Measurements from ENCODE around the gene IER5. TPM values are rescaled to one million over a fixed set of nuclear protein-coding genes. Genes with fewer than 3 reads are reported as not detected.

The IER5 gene
- polyA plus RNA-seq, 1 donor from 2014 or later = 31.0 TPM

DNA sequence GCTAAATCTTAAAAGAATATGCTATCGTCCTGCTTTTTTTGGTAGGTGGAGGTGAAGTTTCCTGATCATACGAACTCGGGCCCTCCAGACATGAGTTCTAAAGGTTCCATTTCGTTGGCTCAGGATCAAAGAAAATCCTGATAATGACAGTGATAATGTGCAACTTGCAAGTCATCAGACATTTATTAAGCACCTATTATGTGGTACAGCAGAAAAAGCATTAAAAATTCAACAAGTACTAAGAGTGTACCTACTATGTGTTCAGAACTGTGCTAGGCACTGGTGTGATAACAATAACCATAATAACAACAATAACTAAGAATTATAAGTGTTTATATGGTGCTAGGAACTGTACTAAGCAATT, 3.9 kb upstream of the IER5 start:
- H3K4me3 Mint-ChIP-seq = peak overlapping the region in 2 of 4 donors; percentile 29 to 52

DNA sequence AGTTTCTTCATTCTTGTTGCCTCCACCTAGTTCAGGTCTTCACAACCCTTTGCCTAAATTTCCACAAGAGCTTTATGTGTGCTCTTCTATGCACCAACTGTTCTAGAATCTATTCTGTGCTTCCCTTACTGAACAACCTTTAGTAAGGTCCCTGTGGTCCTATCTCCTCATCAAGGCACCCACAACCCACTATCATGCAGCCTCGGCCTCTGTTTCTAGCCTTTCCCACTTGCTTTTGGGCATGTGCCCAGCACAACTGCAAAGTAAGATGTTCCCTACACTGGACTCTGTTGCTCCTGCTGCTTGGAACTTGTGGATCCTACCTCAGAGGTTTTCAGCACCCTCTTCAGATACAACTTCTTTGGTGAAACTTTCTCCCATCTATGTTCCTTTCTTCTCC, 2.4 kb upstream of the IER5 start:
- no peaks in the 10 kb centered on the region for H3K27me3 Mint-ChIP-seq
- peaks cover 13 to 24% (median 17%) of the 10 kb centered on the region in 3 donors for H3K4me1 Mint-ChIP-seq
- no peaks in the 10 kb centered on the region for H3K36me3 Mint-ChIP-seq
- no peak overlapping the region for H3K4me3 Mint-ChIP-seq
- no peaks in the 10 kb centered on the region for H3K9me3 Mint-ChIP-seq
- H3K27ac Mint-ChIP-seq = no peak overlapping the region

More for the DNA sequence above, 3.9 kb upstream of the IER5 start:
- Mint-ChIP-seq H3K27me3 (no peaks in the 10 kb centered on the region), H3K4me1 (peaks cover 13 to 24% (median 17%) of the 10 kb centered on the region in 3 donors), H3K27ac (peak overlapping the region in 1 of 3 donors; percentile 69), H3K36me3 (no peaks in the 10 kb centered on the region), H3K9me3 (no peaks in the 10 kb centered on the region)

DNA sequence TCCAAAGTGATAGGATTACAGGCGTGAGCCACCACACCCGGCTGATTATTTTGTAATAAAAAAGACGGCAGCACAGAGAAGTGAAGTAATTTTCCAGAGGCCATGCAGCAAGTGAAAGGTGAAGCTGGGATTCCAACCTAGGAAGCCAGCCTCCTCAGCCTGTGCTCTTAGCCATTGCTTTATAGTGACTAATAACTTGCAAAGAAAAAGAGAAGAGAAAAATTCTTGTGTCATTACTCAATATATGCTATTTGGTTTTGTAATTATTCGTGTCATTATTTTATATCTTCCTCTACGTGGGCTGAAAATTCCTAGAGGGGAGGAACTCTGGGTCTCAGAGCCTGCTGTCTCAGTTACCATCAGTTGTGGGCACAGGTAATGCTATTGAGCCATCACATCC, 1.6 kb upstream of the IER5 start:
- Mint-ChIP-seq H3K4me3 (peak overlapping the region in 3 of 4 donors; percentile 93 to 100 (median 100)), H3K27me3 (no peaks in the 10 kb centered on the region), H3K9me3 (no peaks in the 10 kb centered on the region), H3K36me3 (peaks cover 5% of the 10 kb centered on the region), H3K4me1 (peaks cover 21 to 32% (median 23%) of the 10 kb centered on the region in 3 donors), H3K27ac (peak overlapping the region; percentile 96 to 99 (median 99))

DNA sequence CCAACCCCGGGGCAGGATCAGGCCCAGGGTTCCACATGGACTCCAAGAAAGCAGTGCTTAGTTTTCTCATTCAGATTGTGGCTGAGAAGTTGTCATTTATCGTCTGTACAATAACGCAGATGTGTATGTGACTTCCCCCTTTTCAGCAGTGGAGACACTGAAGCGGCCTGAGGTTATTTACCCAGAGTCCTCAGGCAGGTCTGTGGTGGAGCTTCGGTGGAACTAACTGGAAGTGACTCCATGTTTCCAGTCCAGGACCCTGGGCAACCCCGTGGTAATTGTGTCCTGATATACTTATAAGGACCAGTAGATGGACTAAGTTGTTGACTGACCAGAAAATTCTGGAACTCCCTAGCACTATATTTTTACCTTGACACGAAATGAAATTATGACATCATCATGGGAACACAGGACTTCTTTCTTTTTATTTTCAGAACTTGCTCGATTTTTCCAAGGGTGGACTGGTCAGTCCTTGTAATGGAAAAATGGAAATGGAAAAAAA, 1.0 kb upstream of the IER5 start:
- Mint-ChIP-seq H3K27me3 (no peaks in the 10 kb centered on the region), H3K4me1 (peaks cover 25 to 36% (median 26%) of the 10 kb centered on the region in 3 donors), H3K4me3 (peak overlapping the region; percentile 93 to 100 (median 100)), H3K9me3 (no peaks in the 10 kb centered on the region), H3K27ac (peak overlapping the region; percentile 96 to 99 (median 99)), H3K36me3 (peaks cover 6% of the 10 kb centered on the region)

DNA sequence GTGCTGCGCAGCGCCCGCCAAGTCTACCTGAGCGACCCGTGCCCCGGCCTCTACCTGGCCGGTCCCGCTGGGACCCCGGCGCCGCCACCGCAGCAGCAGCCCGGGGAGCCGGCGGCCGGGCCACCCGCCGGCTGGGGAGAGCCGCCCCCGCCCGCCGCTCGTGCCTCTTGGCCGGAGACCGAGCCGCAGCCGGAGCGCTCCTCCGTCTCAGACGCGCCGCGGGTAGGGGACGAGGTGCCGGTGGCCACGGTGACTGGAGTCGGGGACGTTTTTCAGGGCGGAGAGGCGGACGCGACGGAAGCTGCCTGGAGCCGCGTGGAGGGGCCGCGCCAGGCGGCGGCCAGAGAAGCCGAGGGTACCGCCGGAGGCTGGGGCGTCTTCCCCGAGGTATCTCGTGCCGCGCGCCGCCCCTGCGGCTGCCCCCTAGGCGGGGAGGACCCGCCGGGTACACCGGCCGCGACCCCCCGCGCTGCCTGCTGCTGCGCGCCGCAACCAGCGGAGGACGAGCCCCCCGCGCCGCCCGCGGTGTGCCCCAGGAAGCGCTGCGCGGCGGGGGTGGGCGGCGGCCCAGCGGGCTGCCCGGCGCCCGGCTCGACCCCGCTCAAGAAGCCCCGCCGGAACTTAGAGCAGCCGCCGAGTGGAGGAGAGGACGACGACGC, 646 bp downstream of the IER5 start:
- Mint-ChIP-seq H3K4me1 (peaks cover 34 to 43% (median 37%) of the 10 kb centered on the region in 3 donors), H3K9me3 (no peaks in the 10 kb centered on the region), H3K36me3 (peaks cover 12% of the 10 kb centered on the region), H3K4me3 (peak overlapping the region; percentile 96 to 100 (median 100)), H3K27ac (peak overlapping the region; percentile 98 to 100 (median 99)), H3K27me3 (no peaks in the 10 kb centered on the region)

DNA sequence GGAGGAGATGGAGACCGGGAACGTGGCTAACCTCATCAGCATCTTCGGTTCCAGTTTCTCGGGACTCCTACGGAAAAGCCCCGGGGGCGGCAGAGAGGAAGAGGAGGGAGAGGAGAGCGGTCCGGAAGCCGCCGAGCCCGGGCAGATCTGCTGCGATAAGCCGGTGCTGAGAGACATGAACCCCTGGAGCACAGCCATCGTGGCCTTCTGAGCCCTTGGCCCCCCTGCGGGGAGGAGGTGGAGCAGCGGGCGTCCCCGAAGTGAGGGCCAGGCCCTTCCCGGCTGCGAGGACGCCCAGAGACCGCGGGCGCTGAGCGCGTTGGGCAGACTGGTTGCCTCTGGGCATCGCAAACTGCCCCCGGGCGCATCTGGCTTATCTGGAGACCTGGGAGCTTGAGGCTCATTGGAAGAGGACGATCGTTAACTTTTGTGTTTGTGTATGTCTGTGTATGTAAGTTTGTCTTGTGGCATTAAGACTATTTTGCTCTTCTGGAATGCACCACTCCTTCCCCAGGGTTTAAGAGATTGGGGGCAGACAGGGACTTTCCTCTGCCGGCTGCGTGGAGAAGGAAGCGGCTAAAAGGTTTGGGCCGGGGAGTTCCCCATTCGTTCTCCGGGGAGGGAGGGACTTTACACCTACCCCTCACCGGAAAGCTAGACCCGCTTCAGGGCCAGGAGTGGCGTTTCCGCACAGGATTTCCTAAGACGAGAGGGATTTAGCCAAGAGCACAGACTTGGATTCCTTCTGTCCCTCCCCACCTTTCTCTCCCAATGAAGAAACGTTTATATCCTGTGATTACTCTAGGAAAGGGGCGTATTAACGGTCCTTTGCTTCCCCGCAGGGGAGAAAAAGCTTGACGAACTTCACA, 1.4 kb downstream of the IER5 start:
- peaks cover 16% of the 10 kb centered on the region for H3K36me3 Mint-ChIP-seq

DNA sequence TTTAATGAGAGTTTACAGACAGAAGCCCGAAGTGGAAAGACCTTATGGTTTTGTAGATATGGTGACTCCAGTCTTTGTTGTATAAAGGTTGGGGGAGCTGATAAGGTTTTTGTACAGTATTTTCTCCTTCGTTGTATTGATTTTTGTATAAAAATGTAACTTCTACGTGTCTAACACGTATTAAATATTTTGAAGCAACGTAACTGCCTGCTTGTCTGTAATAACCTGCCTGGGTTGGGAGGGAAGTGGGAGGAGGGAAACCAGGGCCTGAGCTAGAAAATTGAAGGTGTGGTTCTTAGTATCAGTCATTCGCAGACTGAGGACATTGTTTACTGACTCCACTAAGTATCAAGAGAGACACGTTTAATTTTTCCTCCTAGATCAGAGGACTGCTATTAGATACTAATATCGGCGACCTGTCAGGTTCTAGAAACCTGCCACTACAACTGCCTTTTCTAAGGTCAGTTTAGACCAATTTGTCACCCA, 2.2 kb downstream of the IER5 start:
- peaks cover 36 to 43% (median 42%) of the 10 kb centered on the region in 3 donors for H3K4me1 Mint-ChIP-seq

More for the DNA sequence above, 1.4 kb downstream of the IER5 start:
- H3K4me1 Mint-ChIP-seq = peaks cover 33 to 42% (median 39%) of the 10 kb centered on the region in 3 donors
- no peaks in the 10 kb centered on the region for H3K27me3 Mint-ChIP-seq
- no peaks in the 10 kb centered on the region for H3K9me3 Mint-ChIP-seq
- peak overlapping the region; percentile 96 to 99 (median 98) for H3K4me3 Mint-ChIP-seq
- peak overlapping the region; percentile 98 to 100 (median 99) for H3K27ac Mint-ChIP-seq

DNA sequence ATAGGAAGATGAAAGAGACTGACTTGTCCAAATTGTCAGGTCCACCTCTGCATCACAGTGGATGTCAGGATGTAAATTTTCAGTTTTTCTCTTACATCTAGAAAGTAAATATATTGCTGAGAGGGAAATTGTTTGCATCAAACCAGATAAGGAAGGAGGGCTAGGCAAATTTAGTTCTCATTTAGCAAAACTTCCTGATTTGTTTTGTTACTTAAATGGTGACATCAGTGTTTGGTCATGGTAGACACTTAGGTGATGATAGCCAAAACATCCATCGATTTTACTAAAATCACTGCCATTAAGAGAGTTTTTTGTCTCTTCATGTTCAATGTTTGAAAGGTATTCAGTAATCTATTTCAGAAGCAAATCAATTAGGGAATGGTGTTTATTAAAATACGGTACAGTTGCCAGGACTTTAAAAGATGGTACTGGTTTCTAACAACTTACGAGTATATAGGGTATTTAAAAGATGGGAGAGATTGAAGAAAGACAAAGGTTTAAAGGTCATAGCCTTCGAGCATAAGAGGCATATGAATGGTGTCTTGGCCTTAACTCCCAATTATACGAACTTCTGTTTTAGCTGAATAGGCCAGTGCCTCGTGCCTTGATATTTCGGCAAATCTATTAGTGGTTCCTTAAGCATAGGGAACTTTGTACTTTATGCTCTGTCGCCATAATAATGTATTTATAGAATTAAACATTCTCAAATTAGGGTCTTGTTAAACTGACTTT, 3.0 kb downstream of the IER5 start:
- Mint-ChIP-seq H3K27me3 (no peaks in the 10 kb centered on the region), H3K9me3 (no peaks in the 10 kb centered on the region), H3K36me3 (peaks cover 19% of the 10 kb centered on the region), H3K27ac (peak overlapping the region; percentile 98 to 100 (median 99)), H3K4me3 (peak overlapping the region; percentile 96 to 99 (median 98)), H3K4me1 (peaks cover 40 to 43% (median 42%) of the 10 kb centered on the region in 3 donors)

More for the DNA sequence above, 2.2 kb downstream of the IER5 start:
- peak overlapping the region; percentile 96 to 99 (median 98) for H3K4me3 Mint-ChIP-seq
- H3K9me3 Mint-ChIP-seq = no peaks in the 10 kb centered on the region
- H3K27ac Mint-ChIP-seq = peak overlapping the region; percentile 98 to 100 (median 99)
- peaks cover 19% of the 10 kb centered on the region for H3K36me3 Mint-ChIP-seq
- H3K27me3 Mint-ChIP-seq = no peaks in the 10 kb centered on the region

DNA sequence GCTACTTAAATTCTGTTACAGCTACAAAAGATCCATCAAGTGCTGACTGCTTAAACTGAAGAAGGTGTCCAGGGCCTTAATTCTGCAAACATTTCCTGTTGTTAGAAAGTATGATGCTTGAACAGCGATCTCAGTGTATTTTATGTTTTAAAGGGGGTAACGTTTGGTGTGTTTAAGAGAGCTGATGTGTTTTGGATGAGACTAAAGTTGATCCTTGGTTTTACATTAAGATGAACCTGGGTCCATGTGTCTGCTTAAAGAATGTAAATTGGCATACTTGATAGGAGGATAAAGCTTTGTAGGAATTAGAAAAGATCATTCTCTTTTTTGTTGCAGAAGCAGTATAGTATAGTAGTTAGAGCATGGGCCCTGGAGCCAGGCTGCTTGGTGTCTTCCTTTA, 3.6 kb downstream of the IER5 start:
- H3K4me3 Mint-ChIP-seq = peak overlapping the region; percentile 59 to 96 (median 78)
- peaks cover 19% of the 10 kb centered on the region for H3K36me3 Mint-ChIP-seq
- no peaks in the 10 kb centered on the region for H3K27me3 Mint-ChIP-seq
- H3K9me3 Mint-ChIP-seq = no peaks in the 10 kb centered on the region
- peaks cover 41 to 42% (median 41%) of the 10 kb centered on the region in 3 donors for H3K4me1 Mint-ChIP-seq
- peak overlapping the region in 2 of 3 donors; percentile 27 to 98 for H3K27ac Mint-ChIP-seq

DNA sequence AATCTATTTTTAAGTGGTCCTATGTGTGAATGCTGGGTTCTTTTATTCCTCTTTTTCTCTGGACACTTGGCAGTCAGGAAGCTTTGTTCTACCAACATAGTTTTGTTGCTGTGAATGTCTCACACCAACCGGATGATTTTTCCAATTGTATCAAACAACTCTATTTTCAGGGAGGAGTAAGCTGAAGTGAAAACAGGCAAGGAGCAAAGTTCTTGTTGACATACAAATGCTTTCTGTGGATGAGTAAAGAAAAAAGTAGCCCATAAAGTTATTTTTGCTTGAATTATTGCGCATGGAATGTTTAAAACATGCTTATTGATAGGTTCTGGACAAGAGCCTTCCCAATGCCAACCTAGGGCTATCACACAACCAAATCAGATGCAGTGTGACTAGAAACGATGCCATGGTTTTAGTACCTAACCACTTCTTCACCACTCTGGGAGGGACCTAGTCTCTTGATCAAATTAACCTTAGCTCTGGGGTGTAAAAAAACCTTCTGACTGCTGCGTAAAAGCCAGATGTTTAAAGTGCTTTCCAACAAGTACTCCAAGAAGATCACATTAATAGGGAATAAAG, 4.5 kb downstream of the IER5 start:
- Mint-ChIP-seq H3K36me3 (peaks cover 19% of the 10 kb centered on the region), H3K4me3 (peak overlapping the region; percentile 9 to 96 (median 80)), H3K27ac (peak overlapping the region in 2 of 3 donors; percentile 41 to 98), H3K4me1 (peaks cover 32 to 35% (median 33%) of the 10 kb centered on the region in 3 donors), H3K27me3 (no peaks in the 10 kb centered on the region), H3K9me3 (no peaks in the 10 kb centered on the region)

DNA sequence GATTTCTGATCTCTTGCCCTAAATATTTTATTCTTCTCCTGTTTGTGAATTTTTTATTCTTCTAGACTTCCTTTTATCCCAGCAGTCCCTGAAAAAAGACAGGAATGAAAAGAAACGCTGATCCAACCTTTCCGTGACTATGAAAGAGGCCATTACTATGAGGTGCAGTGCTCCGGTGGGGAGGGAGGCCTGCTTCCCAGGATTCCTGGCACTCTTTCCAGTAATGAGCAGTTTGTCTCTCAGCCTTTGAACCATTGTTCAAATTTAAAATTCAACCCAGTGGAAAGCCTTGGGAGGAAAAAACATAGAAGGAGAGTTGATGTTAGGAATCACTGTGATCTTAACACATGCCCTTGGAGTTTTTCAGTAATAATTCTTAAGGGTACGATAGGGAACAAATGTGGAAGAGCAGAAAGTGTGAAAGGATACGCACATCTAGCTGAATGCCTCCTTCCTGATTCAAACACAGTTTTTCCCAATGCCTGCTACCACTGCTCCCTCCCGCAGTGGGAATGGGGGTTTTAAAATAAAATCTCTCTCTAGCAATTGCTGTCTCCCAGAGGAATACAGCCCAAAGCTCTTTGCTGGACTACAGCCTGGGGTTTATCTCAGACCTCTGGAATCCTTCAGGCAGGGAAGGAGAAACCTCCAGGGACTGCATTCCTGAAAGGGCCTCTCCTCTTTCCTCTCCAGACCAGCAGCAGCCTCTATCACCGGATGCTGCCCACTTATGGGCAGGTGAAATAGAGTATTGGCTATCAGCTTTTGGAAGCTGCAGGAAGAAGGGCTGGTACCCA, 6.1 kb downstream of the IER5 start:
- no peaks in the 10 kb centered on the region for H3K27me3 Mint-ChIP-seq
- peaks cover 19% of the 10 kb centered on the region for H3K36me3 Mint-ChIP-seq
- H3K9me3 Mint-ChIP-seq = no peaks in the 10 kb centered on the region
- peak overlapping the region in 1 of 3 donors; percentile 50 for H3K27ac Mint-ChIP-seq
- peaks cover 42 to 45% (median 44%) of the 10 kb centered on the region in 3 donors for H3K4me1 Mint-ChIP-seq
- peak overlapping the region in 1 of 4 donors; percentile 39 for H3K4me3 Mint-ChIP-seq

DNA sequence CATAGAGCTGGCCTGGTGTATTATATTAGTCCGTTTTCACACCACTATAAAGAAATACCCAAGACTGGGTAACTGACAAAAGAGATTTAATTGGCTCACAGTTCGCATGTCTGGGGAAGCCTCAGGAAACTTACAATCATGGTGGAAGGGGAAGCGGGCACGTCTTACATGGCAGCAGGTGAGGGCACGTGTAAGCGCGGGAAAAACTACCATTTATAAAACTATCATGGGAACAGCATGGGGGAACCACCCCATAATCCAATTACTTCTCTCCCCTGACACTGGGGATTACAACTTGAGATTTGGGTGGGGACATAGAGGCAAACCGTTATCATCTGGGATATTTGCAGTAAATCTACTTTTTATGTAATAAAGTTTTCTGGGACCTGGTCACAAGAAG, 6.8 kb downstream of the IER5 start:
- Mint-ChIP-seq H3K27ac (peak overlapping the region in 1 of 3 donors; percentile 64), H3K4me3 (no peak overlapping the region), H3K36me3 (peaks cover 19% of the 10 kb centered on the region), H3K4me1 (peaks cover 46 to 51% (median 48%) of the 10 kb centered on the region in 3 donors), H3K9me3 (no peaks in the 10 kb centered on the region), H3K27me3 (no peaks in the 10 kb centered on the region)

DNA sequence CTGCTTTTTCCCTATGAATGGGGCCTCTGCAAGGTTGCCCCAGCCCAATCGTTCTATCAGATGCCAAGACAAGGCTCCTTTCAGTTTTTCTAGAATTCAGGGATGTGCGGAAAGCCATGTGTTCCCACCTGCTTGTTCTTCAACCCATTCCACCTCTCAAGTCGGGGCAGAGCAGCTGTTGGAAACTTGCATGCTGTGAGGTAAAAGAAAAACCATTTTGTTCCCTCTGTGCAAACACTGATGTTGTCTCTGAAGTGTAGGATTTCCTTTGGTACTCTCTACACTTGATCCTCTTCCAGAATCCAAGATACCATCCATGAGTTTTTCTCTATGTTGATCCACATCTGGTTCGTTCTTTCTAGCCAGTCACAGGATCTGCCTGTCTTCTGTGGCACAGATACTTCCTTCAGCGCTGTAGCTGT, 7.3 kb downstream of the IER5 start:
- H3K36me3 Mint-ChIP-seq = peaks cover 19% of the 10 kb centered on the region
- H3K27me3 Mint-ChIP-seq = no peaks in the 10 kb centered on the region
- peak overlapping the region in 1 of 3 donors; percentile 64 for H3K27ac Mint-ChIP-seq
- H3K4me1 Mint-ChIP-seq = peaks cover 50 to 55% (median 51%) of the 10 kb centered on the region in 3 donors
- peak overlapping the region in 1 of 4 donors; percentile 39 for H3K4me3 Mint-ChIP-seq
- H3K9me3 Mint-ChIP-seq = no peaks in the 10 kb centered on the region

Measured in IgD-negative memory B cell (primary cell).